Parathyroid adenoma (tissue), 2 donors: Measurements from ENCODE around the gene OARD1.
A peak's percentile ranks its signal among the peaks of the same experiment; 100 is the strongest.

Experiments
- H2AFZ ChIP-seq: fragments of 300-600 bp; sonication (generic); one replicate; pipeline ENCODE4 v1.7.0; 2017; ENCODE audit warnings: antibody characterized with exemption, mild to moderate bottlenecking
- H3K27ac ChIP-seq: fragments of 300-600 bp; sonication (generic); one replicate; pipeline ENCODE4 v1.7.0; 2017
- H3K27me3 ChIP-seq: fragments of 300-600 bp; sonication (generic); one replicate; pipeline ENCODE4 v1.7.0; 2017; ENCODE audit warnings: low read length; ENCODE audit not compliant: control insufficient read depth, insufficient read depth
- H3K36me3 ChIP-seq: fragments of 300-600 bp; sonication (generic); one replicate; pipeline ENCODE4 v1.7.0; 2017; ENCODE audit warnings: low read length; ENCODE audit not compliant: control insufficient read depth, insufficient read depth
- H3K4me1 ChIP-seq: fragments of 300-600 bp; sonication (generic); one replicate; pipeline ENCODE4 v1.7.0; 2017; ENCODE audit warnings: control low read depth
- H3K4me2 ChIP-seq: fragments of 300-600 bp; sonication (generic); one replicate; pipeline ENCODE4 v1.7.0; 2017; ENCODE audit warnings: low read length
- H3K4me3 ChIP-seq: fragments of 300-600 bp; sonication (generic); one replicate; pipeline ENCODE4 v1.7.0; 2017; ENCODE audit warnings: low read depth, low read length
- H3K79me2 ChIP-seq: fragments of 300-600 bp; sonication (generic); one replicate; pipeline ENCODE4 v1.7.0; 2017; ENCODE audit warnings: control low read depth
- H3K9ac ChIP-seq: fragments of 300-600 bp; sonication (generic); one replicate; pipeline ENCODE4 v1.7.0; 2017; ENCODE audit warnings: mild to moderate bottlenecking
- H3K9me3 ChIP-seq: fragments of 300-600 bp; sonication (generic); one replicate; pipeline ENCODE4 v1.7.0; 2017; ENCODE audit warnings: low read length; ENCODE audit not compliant: control insufficient read depth
- TF ChIP-seq, protein P1 (sequence below): fragments of 300-600 bp; sonication (generic); IDR thresholded peaks from one replicate; pipeline ENCODE4 v1.7.0; 2017; ENCODE audit warnings: antibody characterized with exemption, mild to moderate bottlenecking
- donor health status: primary hyperparathyroidism.

Gene OARD1

DNA sequence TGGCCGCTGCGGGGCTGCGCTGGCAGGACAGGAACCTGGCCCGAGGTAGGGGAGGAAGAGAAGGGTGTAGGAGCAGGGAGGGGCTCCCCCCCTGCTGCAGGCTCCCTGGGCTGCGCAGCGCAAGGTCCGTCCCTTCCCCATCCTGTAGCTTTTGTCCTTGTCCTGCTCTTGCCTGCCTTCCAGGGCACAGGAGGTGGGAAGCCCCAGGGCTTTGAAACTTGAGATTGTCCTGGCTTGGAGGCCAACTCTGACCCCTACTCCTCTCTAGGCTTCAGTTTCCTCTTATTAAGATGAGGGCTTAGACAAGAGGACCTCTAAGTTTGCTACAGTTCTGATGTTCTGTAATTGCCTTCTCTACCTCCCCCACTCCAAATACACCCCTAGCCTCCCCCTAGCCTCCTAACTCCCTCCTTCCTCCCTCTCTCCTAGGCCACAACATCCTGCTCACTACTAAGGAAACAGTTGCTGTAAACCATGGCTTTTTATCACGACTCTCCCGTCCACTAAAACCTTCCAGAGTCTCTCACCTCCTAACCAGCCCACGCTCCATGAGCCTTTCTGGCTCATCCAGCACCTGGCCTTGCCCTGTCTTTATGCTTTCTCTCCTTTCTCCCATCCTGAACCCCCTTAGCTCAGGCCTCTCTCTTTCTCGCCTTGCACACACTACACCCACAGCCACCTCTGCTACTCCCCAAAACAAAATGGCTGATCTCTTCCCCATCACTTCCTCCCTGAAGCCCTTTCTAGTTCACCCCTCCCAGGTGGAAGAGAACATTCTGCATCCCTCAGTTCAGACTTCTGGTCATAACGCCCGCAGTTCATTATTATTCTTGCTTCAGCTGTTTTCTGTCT lies 43.4 kb downstream of the OARD1 start:
- TF ChIP-seq, protein P1, sequence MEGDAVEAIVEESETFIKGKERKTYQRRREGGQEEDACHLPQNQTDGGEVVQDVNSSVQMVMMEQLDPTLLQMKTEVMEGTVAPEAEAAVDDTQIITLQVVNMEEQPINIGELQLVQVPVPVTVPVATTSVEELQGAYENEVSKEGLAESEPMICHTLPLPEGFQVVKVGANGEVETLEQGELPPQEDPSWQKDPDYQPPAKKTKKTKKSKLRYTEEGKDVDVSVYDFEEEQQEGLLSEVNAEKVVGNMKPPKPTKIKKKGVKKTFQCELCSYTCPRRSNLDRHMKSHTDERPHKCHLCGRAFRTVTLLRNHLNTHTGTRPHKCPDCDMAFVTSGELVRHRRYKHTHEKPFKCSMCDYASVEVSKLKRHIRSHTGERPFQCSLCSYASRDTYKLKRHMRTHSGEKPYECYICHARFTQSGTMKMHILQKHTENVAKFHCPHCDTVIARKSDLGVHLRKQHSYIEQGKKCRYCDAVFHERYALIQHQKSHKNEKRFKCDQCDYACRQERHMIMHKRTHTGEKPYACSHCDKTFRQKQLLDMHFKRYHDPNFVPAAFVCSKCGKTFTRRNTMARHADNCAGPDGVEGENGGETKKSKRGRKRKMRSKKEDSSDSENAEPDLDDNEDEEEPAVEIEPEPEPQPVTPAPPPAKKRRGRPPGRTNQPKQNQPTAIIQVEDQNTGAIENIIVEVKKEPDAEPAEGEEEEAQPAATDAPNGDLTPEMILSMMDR: no peak
- H3K9ac ChIP-seq: peak overlapping the region; percentile 71
- peak overlapping the region; percentile 74 for H3K4me2 ChIP-seq
- peaks cover 10% of the 10 kb centered on the region for H3K4me1 ChIP-seq
- H3K27me3 ChIP-seq: no peaks in the 10 kb centered on the region
- peak overlapping the region; percentile 69 for H3K27ac ChIP-seq
- H3K4me3 ChIP-seq: peak overlapping the region; percentile 56
- H3K9me3 ChIP-seq: no peaks in the 10 kb centered on the region
- H3K36me3 ChIP-seq: no peaks in the 10 kb centered on the region
- H3K79me2 ChIP-seq: no peaks in the 10 kb centered on the region
- H2AFZ ChIP-seq: peak overlapping the region; percentile 100

DNA sequence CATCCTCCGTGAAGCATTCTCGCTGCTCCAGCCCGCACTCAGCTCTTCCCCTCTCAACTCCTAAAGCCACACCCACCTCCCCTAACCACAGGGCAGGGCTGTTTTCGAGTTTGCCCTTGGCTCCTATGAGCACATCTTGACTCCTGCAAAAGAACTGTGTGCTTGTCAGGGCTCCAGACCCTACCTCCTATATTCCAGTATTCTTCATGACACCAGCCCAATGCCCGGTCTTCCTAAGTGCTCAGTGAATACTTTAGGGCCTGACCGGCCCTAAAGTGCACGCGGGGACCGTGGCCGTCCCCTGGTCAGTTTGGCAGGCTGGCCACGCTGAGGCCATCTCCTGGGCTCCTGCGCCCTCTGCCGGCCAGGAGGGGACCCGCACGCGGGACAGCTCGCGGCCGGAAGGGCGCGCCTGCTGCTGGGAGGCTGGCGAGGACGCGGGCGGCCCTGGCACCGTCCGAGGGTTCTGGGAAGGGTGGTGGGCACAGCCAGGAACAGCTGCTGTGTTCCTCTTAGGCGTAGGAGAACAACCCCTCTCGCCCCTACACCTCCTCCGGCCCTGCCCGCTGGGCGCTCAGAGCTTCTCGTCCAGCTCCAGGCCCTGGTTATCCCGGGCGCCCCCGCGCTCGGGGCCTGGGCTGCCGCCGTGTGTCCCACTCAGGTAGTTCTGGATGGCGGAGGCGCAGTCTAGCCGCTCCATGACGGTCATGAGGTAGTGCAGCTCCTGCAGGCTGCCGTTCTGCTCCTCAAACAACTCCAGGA lies 44.2 kb downstream of the OARD1 start:
- TF ChIP-seq, protein P1: peak; percentile 100
- Histone ChIP-seq H3K27ac (peak overlapping the region; percentile 69), H3K4me2 (peak overlapping the region; percentile 74), H2AFZ (peak overlapping the region; percentile 100), H3K4me3 (peak overlapping the region; percentile 56), H3K9ac (peak overlapping the region; percentile 71), H3K36me3 (no peaks in the 10 kb centered on the region), H3K9me3 (no peaks in the 10 kb centered on the region), H3K27me3 (no peaks in the 10 kb centered on the region), H3K4me1 (peaks cover 10% of the 10 kb centered on the region), H3K79me2 (no peaks in the 10 kb centered on the region)

DNA sequence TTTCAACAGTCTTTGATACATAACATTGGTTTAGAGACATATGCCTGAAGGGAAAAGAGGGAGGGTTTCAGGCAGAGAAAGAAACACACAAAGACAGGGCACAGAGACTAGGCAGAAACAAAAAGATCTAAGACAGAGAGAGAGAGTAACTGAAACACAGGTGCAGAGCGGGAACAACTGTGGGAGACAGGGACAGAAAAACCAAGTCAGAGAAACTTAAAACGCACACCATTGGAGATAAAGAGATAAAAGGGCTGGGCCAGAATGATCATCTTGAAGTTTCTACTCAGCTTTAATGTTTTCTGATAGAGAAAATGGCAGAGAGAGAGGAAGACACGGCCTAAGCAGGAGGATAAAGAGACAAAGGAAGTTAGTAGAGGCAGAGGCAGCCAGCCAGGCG lies 44.9 kb downstream of the OARD1 start:
- Histone ChIP-seq H3K4me3 (no peak overlapping the region), H3K79me2 (no peaks in the 10 kb centered on the region), H2AFZ (peak overlapping the region; percentile 100), H3K27ac (no peak overlapping the region), H3K4me2 (no peak overlapping the region), H3K9ac (no peak overlapping the region), H3K4me1 (peaks cover 16% of the 10 kb centered on the region), H3K9me3 (no peaks in the 10 kb centered on the region), H3K36me3 (no peaks in the 10 kb centered on the region), H3K27me3 (no peaks in the 10 kb centered on the region)
- TF ChIP-seq, protein P1: no peak

DNA sequence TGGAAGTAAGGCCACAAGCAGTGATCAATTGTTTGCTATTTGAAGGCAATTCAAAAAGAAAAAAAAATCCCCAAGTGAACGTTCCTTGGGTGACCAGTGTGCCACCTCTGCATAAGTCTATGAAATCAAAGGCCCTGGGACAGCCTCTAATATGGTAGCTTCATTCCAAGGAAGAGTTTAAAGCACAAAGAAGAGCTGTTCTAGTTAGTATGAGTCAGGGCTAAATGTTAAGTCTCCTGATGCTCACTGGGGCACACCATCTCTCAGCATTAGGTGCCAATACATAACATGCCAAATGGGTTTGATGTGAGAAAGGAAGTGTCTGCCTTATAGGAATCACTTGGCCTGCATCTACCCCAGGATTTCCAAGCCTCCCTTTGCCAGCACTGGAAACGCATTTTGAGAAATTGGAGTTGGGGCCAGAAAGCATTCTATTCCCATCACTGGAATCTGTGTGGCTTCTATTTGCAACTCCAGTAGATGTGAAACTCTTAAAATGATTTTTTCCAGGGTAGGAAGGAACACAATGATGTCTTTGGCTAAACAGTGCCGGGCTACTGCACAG lies 46.1 kb downstream of the OARD1 start:
- H3K4me1 ChIP-seq: peaks cover 21% of the 10 kb centered on the region
- H3K79me2 ChIP-seq: no peaks in the 10 kb centered on the region
- TF ChIP-seq, protein P1: no peak
- no peak overlapping the region for H3K4me3 ChIP-seq
- no peak overlapping the region for H3K4me2 ChIP-seq
- no peak overlapping the region for H2AFZ ChIP-seq
- no peaks in the 10 kb centered on the region for H3K36me3 ChIP-seq
- no peaks in the 10 kb centered on the region for H3K9me3 ChIP-seq
- no peak overlapping the region for H3K9ac ChIP-seq
- no peak overlapping the region for H3K27ac ChIP-seq
- H3K27me3 ChIP-seq: no peaks in the 10 kb centered on the region
